ENCODE data around the gene TNFRSF13B. TPM values are rescaled to one million over a fixed set of nuclear protein-coding genes. Genes with fewer than 3 reads are reported as not detected.

The TNFRSF13B gene
- total and polyA plus RNA-seq, 10 of the 15 experiments (the other 5 are each of a cell fraction or from before 2014, with no cell fraction given): 15.5 to 231 (median 119) TPM

GRCh38 chr17:16932156-16932555 is 39.8 kb downstream of the TNFRSF13B start:
- POLR2A ChIA-PET: no interaction called here
- Histone ChIP-seq H3K36me3 (ENCODE audit: control insufficient read depth in 2 of 2, insufficient read depth in 2 of 2, low read length in 1 of 2) (peaks cover 5 to 13% of the 10 kb centered on the region in 2 experiments; a peak in 3 of 4 replicates), H3K27ac (ENCODE audit: control insufficient read depth, insufficient read depth) (no peak overlapping the region), H3K4me1 (ENCODE audit: control insufficient read depth, insufficient read depth, low read length) (no peaks in the 10 kb centered on the region), H3K9me3 (replicated peaks; ENCODE audit: control insufficient read depth, insufficient read depth, low read length) (no peaks in the 10 kb centered on the region), H3K4me2 (ENCODE audit: control insufficient read depth, insufficient read depth) (no peak overlapping the region), H3K79me2 (ENCODE audit: control insufficient read depth, insufficient read depth, low read length) (no peaks in the 10 kb centered on the region), H4K20me1 (ENCODE audit: control insufficient read depth, insufficient read depth) (no peaks in the 10 kb centered on the region), H3K4me3 (no peak overlapping the region), H2AFZ (ENCODE audit: control insufficient read depth, low read depth, low read length) (no peak overlapping the region), H3K27me3 (replicated peaks in 1 of 2; ENCODE audit: control insufficient read depth in 2 of 2, insufficient read depth in 2 of 2, low read length in 1 of 2) (no peaks in the 10 kb centered on the region), H3K9ac (ENCODE audit: control insufficient read depth, insufficient read depth, low read length) (no peak overlapping the region)
- no peak for FAIRE-seq
- TF ChIP-seq CHD2 (IDR thresholded peaks at IDR 0.05; ENCODE audit: borderline replicate concordance, low read depth, low read length): no peak
- no peak for DNase-seq (ENCODE audit: low read depth, low spot score)
- WGBS (ENCODE audit: insufficient coverage, insufficient replicate concordance, low lambda C conversion rate, missing lambda C conversion rate): 81% methylated on average over 8 of the region's 8 CpGs
- CTCF ChIA-PET: no interaction called here
- SMC1A ChIA-PET (ENCODE audit: uncharacterized antibody, unreplicated experiment): no interaction called here
- no TSS peak for BruUV-seq (replicated peaks)
- intact Hi-C loops (cut with micrococcal nuclease; ENCODE audit: unreplicated experiment): no loop called here
- in situ Hi-C loops (cut with MboI): no loop called here
- ATAC-seq: no peak
- RAD21 ChIA-PET (ENCODE audit: unreplicated experiment): no interaction called here

GRCh38 chr17:16931318-16932060 is 40.4 kb downstream of the TNFRSF13B start:
- no peak overlapping the region for H3K27ac ChIP-seq (ENCODE audit: control insufficient read depth, insufficient read depth)
- no peak overlapping the region for H3K9ac ChIP-seq (ENCODE audit: control insufficient read depth, insufficient read depth, low read length)
- ChIA-PET CTCF (no interaction called here), RAD21 (ENCODE audit: unreplicated experiment) (no interaction called here), SMC1A (ENCODE audit: uncharacterized antibody, unreplicated experiment) (no interaction called here), POLR2A (no interaction called here)
- H2AFZ ChIP-seq (ENCODE audit: control insufficient read depth, low read depth, low read length): no peak overlapping the region
- WGBS (ENCODE audit: insufficient coverage, insufficient replicate concordance, low lambda C conversion rate, missing lambda C conversion rate): 65% methylated on average over 9 of the region's 9 CpGs
- FAIRE-seq (no peak), DNase-seq (ENCODE audit: low read depth, low spot score) (no peak), ATAC-seq (no peak)
- no peaks in the 10 kb centered on the region for H3K9me3 ChIP-seq (replicated peaks; ENCODE audit: control insufficient read depth, insufficient read depth, low read length)
- H3K36me3 ChIP-seq (ENCODE audit: control insufficient read depth in 2 of 2, insufficient read depth in 2 of 2, low read length in 1 of 2): peaks cover 5 to 13% of the 10 kb centered on the region in 2 experiments; a peak in 3 of 4 replicates
- TF ChIP-seq RAD21 (IDR thresholded peaks at IDR 0.05; ENCODE audit: insufficient read depth, low read depth, low read length): no peak
- no peak for TF ChIP-seq FOXM1 (IDR thresholded peaks at IDR 0.05; ENCODE audit: low read depth, low read length)
- no peak for TF ChIP-seq EZH2 (IDR thresholded peaks at IDR 0.05; ENCODE audit: borderline replicate concordance, control insufficient read depth, low read depth, low read length)
- no peaks in the 10 kb centered on the region for H3K4me1 ChIP-seq (ENCODE audit: control insufficient read depth, insufficient read depth, low read length)
- no peaks in the 10 kb centered on the region for H4K20me1 ChIP-seq (ENCODE audit: control insufficient read depth, insufficient read depth)
- no peaks in the 10 kb centered on the region for H3K79me2 ChIP-seq (ENCODE audit: control insufficient read depth, insufficient read depth, low read length)
- no peak overlapping the region for H3K4me2 ChIP-seq (ENCODE audit: control insufficient read depth, insufficient read depth)
- H3K4me3 ChIP-seq: no peak overlapping the region
- in situ Hi-C loops (cut with MboI): no loop called here
- no peaks in the 10 kb centered on the region for H3K27me3 ChIP-seq (replicated peaks in 1 of 2; ENCODE audit: control insufficient read depth in 2 of 2, insufficient read depth in 2 of 2, low read length in 1 of 2)
- intact Hi-C loops (cut with micrococcal nuclease; ENCODE audit: unreplicated experiment): no loop called here
- no TSS peak for BruUV-seq (replicated peaks)
